Fibroblast of villous mesenchyme (primary cell): ENCODE results near the gene RNF13. TPM values are rescaled to one million over a fixed set of nuclear protein-coding genes. Genes with fewer than 3 reads are reported as not detected.
A peak's percentile ranks its signal among the peaks of the same experiment; 100 is the strongest.
"Not testable (repeated sequence)": the region's sequence is repeated elsewhere in the genome, so short reads cannot be mapped to it uniquely, and the experiment has no call there.

Source experiments
- DNase-seq: peaks from one replicate; pipeline ENCODE4 v3.0.0-alpha.2; 2010; ENCODE audit warnings: low read depth
- H3K4me3 ChIP-seq: 2 replicates; pipeline ENCODE4 v1.5.1; 2011; ENCODE audit warnings: low read depth, mild to moderate bottlenecking, low read length
- total RNA-seq: library from RNA; depleted of rRNA; stranded (reverse); fragments of >200 nt; gene quantifications from 2 replicates; pipeline ENCODE4 v1.2.3, GENCODE V29; 2012
- TF ChIP-seq, protein P1 (sequence below): IDR thresholded peaks from 2 replicates; pipeline ENCODE4 v1.5.1; 2012; ENCODE audit warnings: low read depth, mild to moderate bottlenecking, low read length; ENCODE audit not compliant: insufficient read depth

The RNF13 gene
- total RNA-seq, 1 donor = 77.3 TPM

DNA sequence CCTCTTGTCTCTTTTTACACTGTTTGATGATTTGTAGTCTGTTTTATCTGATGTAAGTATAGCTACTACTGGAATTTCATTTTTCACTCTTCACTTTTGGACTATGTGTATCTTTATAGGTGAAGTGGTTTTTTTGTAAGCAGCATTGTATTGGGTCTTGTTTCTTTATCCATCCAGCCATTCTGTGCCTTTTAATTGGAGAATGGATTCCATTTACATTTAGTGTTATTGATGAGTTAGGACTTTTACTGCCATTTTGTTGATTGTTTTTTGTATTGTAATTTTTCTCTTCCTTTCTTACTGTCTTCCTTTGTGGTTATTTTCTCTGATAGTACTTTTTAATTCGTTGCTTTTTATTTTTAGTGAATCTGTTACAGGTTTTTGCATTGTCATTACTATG lies 54.5 kb downstream of the RNF13 start:
- TF ChIP-seq, protein P1, sequence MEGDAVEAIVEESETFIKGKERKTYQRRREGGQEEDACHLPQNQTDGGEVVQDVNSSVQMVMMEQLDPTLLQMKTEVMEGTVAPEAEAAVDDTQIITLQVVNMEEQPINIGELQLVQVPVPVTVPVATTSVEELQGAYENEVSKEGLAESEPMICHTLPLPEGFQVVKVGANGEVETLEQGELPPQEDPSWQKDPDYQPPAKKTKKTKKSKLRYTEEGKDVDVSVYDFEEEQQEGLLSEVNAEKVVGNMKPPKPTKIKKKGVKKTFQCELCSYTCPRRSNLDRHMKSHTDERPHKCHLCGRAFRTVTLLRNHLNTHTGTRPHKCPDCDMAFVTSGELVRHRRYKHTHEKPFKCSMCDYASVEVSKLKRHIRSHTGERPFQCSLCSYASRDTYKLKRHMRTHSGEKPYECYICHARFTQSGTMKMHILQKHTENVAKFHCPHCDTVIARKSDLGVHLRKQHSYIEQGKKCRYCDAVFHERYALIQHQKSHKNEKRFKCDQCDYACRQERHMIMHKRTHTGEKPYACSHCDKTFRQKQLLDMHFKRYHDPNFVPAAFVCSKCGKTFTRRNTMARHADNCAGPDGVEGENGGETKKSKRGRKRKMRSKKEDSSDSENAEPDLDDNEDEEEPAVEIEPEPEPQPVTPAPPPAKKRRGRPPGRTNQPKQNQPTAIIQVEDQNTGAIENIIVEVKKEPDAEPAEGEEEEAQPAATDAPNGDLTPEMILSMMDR = no peak
- no peak overlapping the region for H3K4me3 ChIP-seq
- DNase-seq = no peak

DNA sequence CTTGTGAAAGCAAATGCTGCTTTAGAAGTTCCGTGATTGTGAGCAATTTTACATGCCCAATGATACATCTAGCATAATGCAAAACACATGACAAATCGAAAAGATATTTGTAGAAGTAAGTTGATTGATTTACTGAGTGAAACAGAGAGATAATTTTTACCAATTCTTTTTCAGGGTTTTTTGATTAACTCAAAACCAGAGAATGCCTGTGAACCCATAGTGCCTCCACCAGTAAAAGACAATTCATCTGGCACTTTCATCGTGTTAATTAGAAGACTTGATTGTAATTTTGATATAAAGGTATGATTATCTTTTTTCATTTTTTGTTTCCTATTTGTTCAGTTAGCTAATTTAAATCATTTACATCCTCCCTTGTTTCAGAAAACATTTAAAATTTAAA lies 58.8 kb downstream of the RNF13 start:
- H3K4me3 ChIP-seq = no peak overlapping the region
- no peak for DNase-seq
- TF ChIP-seq, protein P1 = no peak

DNA sequence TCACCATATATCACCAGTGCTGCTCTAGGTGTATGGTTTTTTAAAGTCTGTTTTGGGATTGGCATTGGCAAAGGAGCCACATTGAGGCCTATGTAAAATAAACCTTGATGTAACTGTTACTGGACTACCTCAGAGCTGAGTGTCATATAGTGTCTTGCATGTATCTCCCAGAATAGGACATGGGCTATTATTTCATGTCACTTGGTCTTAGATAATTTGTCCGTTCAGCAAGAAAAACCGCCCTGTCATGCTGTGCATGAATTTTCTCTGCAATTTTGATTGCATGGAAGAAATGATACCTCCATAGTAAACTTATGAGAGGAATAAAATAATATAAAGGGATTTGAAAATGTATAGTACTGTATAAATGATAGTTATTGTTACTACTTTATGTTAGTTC lies 59.6 kb downstream of the RNF13 start:
- DNase-seq = no peak

DNA sequence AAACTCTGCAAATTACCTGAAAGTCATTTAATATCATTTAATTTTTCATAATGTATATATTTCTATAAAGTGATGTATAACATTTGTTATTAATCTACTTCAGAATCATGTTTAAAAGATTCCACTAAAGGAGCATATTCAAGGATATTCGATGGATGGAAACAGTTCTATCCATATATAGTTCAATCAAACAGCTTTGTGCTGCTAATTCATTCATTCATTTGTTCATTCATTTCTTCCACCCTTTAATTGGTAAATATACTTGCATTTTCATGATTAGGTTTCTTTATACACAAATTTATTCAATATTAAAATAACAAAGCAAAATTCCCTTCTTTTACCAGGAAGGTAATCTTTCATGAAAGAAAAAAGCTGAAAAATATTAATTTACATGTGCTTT lies 64.7 kb downstream of the RNF13 start:
- TF ChIP-seq, protein P1 = no peak

More for the DNA sequence above, 59.6 kb downstream of the RNF13 start:
- TF ChIP-seq, protein P1 = no peak
- no peak overlapping the region for H3K4me3 ChIP-seq

DNA sequence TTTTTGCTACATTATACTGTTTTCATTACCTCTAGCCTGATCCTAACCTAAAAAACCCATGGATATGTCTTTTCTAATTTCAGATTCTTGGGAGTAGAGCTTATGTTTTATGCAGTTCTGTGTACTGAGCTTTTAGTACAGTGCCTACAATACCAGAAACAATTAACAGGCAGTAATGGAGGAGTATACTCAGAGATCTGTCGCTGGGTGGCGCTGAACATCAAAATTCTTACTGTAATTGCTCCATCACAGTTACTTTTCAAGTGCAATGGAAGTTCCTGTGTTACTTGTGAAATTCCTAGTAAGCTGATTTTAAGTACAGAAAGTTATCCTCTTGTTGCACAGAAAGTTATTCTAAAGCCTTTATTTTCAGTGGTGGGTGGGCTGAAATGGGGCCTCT lies 66.9 kb downstream of the RNF13 start:
- DNase-seq = peak; percentile 64
- no peak overlapping the region for H3K4me3 ChIP-seq
- TF ChIP-seq, protein P1 = peak; percentile 69

More for the DNA sequence above, 64.7 kb downstream of the RNF13 start:
- no peak overlapping the region for H3K4me3 ChIP-seq
- no peak for DNase-seq

DNA sequence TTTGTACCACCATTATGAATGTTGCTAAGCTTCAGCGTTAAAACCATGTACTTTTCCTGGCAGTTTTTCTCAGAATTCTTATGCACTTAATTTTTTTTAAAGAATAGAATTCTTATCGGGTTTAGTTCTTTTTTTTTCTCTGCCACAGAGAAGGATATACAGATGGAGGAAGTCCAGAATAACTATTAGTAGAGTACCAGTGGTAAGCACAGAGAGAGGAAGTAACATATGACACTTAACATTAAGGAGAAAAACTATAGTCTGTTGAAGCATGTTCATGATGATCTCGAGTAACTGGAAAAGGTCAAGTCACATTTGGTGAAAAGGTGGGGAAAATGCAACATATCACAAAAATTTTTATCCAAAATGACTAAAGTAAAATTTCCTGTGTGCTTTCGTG lies 68.9 kb downstream of the RNF13 start:
- DNase-seq = no peak
- no peak overlapping the region for H3K4me3 ChIP-seq
- TF ChIP-seq, protein P1 = no peak

DNA sequence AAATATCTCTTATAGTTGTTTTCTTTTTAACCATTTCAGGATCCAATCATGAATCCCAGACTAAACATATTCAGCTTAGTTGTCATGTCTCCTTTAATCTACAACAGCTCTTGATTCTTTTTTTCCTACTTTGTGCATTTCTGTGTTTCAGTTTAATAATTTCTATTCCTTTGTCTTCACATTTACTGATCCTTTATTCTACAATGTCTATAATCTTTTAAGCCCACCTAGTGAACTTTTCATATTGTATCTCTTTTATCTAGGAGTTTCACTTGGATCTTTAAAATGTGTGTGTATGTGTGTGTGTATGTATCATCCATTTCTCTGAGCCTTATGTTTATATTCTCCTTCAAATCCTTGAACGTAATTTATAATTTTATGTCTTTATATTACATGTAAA lies 70.1 kb downstream of the RNF13 start:
- no peak overlapping the region for H3K4me3 ChIP-seq
- TF ChIP-seq, protein P1 = no peak
- DNase-seq = no peak

DNA sequence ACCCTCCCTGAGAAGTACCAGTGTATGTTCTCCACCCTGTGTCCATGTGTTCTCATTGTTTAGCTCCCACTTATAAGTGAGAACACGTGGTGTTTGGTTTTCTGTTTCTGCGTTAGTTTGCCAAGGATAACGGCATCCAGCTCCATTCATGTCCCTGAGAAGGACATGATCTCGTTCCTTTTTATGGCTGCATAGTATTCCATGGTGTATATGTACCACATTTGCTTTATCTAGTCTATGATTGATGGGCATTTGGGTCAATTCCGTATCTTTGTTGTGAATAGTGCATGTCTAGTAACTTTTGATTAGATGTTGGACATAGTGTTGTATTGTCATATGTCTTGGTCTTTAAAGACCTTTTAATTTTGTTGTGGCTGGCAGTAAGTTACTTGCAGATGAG lies 70.8 kb downstream of the RNF13 start:
- not testable (repeated sequence) for DNase-seq, H3K4me3 ChIP-seq

DNA sequence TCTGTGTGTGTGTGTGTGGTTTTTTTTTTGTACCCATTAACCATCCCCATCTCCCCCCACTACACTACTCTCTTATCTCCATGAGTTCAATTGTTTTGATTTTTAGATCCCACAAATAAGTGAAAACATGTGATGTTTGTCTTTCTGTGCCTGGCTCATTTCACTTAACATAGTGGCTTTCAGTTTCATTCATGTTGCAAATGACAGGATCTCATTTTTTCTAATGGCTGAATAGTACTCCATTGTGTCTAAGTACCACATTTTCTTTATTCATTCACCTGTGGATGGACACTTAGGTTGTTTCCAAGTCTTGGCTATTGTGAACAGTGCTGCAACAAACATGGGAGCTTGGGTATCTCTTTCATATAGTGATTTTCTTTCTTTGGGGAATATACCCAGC lies 71.8 kb downstream of the RNF13 start:
- H3K4me3 ChIP-seq, DNase-seq: not testable (repeated sequence)
